ENCODE measurements around the gene MAPK4.
"Not testable (repeated sequence)": the region's sequence is repeated elsewhere in the genome, so short reads cannot be mapped to it uniquely, and the experiment has no call there.

MAPK4 gene

DNA sequence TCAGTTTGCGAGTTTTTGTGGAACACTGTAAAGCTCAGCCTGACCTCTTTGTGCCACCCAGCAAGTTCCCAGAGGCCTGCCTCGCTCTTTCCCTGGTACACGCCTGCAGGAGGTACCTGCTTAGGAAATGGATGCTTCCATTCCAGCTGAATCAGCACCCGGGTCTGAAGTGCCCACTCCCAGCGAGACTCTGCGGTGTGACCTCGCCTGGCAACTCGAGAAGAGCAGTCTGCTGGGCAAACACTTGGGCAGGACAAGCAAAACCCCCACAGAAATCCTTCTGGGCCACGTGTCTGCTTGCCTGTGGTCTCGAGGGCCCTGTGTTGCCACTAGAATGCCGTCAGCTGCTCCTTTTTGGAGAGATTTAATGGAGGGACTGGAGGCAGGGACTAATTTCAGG, 127.6 kb downstream of the MAPK4 start:
- no peak for DNase-seq (ENCODE audit: low read depth)

DNA sequence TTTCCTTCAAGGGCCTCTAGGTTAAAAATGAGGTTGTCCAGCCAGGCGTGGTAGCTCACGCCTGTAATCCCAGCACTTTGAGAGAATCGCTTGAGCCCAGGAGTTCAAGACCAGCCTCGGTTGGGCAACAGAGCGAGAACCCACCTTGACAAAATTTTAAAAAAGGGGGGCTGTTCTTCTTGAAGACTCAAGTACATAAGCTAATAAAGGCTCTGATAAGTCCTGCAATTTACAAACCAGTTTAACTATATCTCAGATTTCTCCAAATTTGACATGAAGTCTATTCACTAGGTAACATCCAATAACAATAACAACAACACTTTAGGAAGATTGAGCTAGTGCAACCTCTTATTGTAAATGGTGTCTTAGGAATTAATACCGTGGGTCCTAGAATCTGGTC, 129.7 kb downstream of the MAPK4 start:
- no peak for DNase-seq (ENCODE audit: low read depth)

- no peak for DNase-seq (ENCODE audit: low read depth)
Observed at GRCh38 chr18:50694147-50694546, 134.3 kb downstream of the MAPK4 start.

DNA sequence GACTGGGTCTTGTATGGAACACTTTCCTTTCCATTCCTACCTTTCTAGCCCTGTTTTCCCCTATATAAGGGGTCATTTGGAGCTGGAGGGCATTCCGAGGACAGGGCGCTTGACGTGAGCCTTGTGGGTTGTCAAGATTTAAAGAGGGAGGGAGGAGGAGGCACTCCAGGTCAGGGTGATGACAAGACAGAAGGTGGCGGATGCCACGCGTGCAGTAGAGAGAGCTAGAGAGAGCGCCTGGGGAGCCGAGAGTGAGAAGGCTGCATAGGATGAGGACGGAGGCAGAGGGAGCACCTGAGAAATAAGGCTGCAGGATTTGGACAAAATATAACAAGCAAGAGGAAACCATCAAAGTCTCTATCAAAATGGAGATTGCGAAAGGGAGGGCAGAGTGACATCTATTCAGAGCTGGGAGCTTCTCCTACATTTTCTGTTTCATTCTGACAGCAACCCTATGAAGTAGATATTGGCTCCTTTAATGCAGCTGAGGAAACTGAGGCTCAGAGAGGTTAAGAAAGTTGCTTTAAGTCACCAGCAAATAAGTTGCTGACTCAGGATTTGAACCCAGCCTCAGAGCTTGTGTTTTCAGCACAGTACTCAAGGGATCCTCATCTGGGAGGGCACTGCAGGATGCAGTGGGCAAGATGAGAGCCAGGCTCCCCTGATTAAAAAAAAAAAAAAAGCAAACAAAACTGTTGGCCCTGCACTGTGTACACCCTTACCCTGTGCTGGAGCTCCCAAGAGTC, 135.7 kb downstream of the MAPK4 start:
- DNase-seq (ENCODE audit: low read depth) = no peak

DNA sequence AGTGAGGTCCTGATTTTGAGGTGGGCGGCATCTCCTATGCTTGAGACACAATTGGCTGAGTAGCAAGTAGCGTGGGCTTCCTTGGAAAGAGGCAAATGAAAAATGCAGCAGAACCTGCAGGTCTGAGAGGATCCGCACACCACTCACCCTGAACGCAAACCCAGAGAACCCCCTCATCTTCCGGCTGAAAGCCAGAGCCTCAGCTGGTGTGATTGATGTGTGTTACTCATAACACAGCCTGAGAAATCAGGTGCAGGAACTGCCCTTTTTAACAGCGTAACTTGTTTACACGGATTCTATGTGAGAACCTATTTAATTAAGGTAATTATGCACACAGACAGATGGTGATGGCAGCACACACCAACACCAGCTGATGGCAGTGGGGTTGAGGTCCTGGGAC, 136.5 kb downstream of the MAPK4 start:
- DNase-seq (ENCODE audit: low read depth) = no peak

GRCh38 chr18:50696929-50697328, 137.0 kb downstream of the MAPK4 start:
- DNase-seq (ENCODE audit: low read depth) = no peak

DNA sequence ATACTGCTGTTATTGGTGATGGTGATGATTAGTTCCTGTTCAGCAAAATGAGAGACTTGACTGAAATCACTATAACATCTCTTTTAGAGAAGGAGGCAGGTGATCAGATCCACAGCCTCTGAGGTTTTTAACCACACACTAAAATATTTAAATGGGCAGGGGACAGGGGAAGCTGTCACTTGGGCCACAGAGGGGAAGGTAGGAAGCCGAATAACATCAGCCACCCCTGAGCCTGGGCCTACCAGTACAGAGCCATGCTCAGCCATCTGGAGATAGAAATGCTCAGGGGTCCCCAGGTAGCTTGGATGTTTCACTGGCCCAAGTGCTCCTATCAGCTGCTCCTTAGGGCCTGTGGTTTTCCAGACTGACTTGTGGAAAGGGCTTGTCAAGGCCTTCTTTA, 137.6 kb downstream of the MAPK4 start:
- no peak for DNase-seq (ENCODE audit: low read depth)

DNA sequence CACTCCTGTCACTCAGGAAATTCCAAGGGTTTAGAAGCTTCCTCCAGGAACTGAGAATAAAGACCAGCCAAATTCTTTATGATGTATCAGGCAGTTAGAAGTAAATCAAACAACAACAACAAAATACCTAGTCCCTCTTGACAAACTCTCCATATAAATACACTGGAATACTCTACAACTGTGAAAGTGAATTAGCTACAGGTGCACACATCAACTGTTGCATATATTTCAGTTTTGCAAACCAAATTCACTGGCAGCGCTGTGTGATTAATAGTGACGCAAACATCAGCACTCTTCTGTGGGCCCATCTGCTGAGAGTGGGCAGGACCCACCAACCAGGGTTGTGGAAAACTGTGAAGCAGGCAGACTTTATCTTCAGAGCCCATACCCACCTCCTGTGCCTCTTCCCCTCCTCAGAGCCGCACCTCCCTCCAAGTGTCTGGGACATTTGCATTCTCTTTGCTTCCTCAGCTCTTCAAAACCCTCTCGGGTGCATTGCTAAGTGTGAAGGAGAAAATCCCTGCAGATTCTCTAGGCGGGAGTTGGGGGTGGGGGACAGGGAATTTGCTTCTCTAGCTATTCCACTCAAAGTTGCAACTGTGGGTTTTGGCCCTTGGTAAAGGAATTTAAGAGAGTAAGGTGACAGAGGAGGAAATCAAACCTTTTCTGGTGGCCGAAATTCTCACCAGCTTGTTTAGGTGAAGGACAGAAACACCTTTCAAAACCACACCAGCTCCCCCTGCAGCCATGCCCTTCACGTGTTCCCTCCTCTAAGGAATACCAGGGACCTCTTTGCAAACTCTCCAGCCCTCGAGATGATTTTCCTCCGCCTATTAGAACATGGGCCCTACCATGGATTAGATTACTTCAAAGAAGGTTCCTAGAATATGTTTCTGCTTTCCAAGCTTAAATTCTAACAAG, 140.6 kb downstream of the MAPK4 start:
- no peak for DNase-seq (ENCODE audit: low read depth)

- no peak for DNase-seq (ENCODE audit: low read depth)
Observed at GRCh38 chr18:50704357-50704940, 144.6 kb downstream of the MAPK4 start.

DNA sequence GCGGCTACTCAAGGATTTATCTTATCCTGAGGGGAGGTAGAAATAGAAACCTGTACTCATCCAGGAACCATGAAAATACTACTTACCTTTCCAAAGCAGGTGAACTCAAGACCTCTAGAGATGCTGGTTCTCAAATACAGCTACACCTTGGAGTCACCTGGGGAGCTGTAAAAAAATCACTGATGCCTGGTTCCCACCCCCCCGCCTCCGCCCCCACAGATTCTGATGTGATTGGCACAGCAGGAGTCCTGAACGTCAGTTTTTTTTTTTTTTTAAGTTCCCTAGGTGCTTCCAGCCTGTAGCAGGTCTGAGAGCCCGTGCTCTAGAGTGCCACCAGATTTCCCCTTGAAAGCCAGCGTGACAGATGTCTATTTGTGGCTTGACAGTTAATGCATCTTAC, 146.3 kb downstream of the MAPK4 start:
- no peak for DNase-seq (ENCODE audit: low read depth)

- no peak for DNase-seq (ENCODE audit: low read depth)
Observed at GRCh38 chr18:50706651-50707050, 146.8 kb downstream of the MAPK4 start.

GRCh38 chr18:50707297-50707696, 147.4 kb downstream of the MAPK4 start:
- DNase-seq (ENCODE audit: low read depth) = not testable (repeated sequence)

DNA sequence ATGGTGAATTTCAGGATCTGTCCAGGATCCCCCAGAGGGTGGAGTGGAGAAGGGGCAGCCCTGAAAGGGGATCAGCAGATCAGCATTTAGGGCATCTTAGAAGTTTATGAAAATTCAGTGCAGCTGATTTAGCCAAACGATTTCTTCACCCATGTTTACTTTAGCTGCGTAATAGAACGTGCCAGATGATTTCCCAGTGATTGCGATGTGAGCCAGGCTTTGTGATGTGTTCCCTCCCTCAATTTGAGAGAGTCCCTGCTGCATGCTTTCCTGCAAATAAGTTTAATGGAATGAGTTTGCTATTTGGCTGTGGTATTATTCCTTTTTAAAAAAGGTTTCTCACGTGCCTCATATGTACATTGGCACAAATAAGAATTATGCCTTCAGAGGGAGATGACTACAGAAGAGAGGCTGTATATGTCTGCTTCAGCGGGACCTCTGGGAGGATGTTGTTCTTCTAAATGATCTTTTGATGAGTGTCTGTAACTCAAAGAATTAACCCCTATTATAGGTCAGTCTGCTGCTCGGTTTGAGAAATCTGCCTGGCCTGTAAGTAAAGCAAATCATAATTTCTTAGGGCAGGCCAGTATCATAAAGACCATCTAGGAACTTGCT, 148.1 kb downstream of the MAPK4 start:
- no peak for DNase-seq (ENCODE audit: low read depth)

- DNase-seq (ENCODE audit: low read depth) = no peak
Observed at GRCh38 chr18:50709193-50709592, 149.3 kb downstream of the MAPK4 start.

DNA sequence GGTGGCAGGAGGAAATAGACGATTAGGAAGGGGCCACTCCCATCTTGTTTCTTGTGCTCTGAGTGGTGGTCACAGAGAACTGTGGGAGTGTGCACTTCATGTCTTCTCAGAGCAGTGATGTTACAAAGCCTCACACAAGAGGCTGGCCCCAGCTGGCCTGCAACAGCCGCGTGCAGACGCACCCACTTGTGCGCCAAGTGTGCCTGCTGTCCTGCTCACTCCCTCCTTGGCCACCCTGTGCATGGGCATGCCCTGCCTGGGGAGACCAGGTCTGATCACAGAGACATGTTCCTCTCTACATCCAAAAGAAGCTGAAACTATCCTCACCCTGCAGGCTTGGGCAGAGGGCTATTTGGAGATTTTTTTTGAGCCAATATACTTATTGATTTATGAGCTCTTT, 151.5 kb downstream of the MAPK4 start:
- no peak for DNase-seq (ENCODE audit: low read depth)

- no peak for DNase-seq (ENCODE audit: low read depth)
Observed at GRCh38 chr18:50715919-50716318, 156.0 kb downstream of the MAPK4 start.

DNA sequence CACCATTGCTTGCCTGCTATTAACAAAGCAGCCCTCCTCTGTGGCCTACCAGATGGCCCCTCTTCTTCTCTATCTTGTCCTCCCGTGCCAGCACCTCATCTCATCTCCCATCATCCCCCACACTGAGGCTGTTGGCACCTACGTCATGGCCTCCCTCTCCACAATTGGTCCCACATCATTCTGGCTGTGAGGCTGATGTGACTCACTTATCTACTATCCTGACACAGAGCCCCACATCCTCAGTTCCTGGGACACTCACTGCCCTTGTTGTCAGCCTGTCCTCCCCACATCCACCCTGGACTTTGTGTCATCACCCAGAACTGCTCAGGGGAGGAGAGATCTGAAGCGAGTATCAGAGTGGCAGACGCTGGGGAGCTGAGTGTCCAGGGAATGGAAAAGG, 157.0 kb downstream of the MAPK4 start:
- DNase-seq (ENCODE audit: low read depth) = no peak

GRCh38 chr18:50717563-50717962, 157.7 kb downstream of the MAPK4 start:
- no peak for DNase-seq (ENCODE audit: low read depth)

DNA sequence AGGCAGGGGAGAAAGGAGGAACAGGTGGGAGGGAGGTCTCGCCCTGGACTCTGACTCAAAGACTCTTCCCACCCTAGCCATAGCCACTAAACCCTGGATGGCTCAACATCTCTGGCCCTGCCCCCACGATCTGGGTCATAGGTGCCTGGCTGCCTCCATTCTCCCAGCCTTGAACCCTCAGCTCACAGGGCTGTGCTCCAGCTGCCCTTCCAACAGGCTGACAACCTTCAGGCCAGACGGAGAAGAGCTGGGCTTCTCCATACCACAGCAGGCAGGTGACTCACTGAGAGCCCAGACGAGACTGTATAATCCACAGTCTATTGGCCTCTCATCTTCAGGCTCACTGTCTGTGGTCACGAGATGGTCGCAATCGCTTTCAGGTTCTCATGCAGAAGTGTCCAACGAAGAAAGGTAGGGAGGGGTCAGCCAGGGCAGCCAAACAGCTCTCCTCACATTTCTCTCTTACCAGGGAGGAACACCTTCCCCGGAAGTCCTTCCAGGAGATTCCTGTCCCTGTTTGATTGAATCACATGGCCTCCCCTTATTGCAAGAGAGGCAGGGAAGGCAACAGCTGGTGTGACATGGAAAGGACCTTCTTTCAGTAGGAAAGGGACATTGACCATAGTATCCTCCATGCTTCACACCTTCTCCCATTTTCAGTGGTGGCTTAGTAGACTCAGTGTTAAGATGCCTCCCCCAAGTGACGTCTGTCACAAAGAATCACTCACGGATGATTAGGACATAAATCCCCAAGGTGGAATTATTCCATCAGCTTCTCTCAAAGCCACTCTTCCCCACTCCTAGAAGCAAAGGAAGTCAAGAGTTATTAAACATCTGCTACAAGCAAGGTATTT, 159.8 kb downstream of the MAPK4 start:
- DNase-seq (ENCODE audit: low read depth) = no peak

DNA sequence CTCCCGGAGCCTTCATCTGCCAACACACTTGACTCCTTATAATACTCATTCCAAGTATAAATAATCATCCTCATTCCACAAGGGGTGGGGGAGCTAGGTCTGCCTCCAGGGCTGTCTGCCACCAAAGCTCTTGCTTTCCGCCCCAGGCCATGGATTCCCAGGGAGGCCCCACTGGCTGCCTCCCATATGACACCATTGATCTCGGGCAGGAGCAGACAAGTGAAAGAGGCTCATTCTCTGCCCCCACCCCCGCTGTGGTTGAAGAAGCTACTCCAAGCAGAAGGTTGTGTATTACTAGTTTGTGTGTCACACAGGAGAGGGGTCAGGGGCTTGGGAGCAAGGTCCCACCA, 160.4 kb downstream of the MAPK4 start:
- no peak for DNase-seq (ENCODE audit: low read depth)

- DNase-seq (ENCODE audit: low read depth) = no peak
Observed at GRCh38 chr18:50721006-50721405, 161.1 kb downstream of the MAPK4 start.
